B cell (primary cell): ENCODE data around the gene FBLN7.

ENCODE experiments used
- CTCF ChIP-seq: fragments of 200-600 bp; IDR thresholded peaks from one replicate; pipeline ENCODE4 v1.8.0; 2022; ENCODE audit warnings: antibody characterized with exemption, mild to moderate bottlenecking
- EZH2 ChIP-seq: IDR thresholded peaks from 2 replicates; pipeline ENCODE4 v1.6.1; 2012; ENCODE audit warnings: borderline replicate concordance, low read depth, mild to moderate bottlenecking, moderate library complexity, low read length; ENCODE audit not compliant: insufficient read depth, poor library complexity, severe bottlenecking

- TF ChIP-seq CTCF = no peak
- no peak for TF ChIP-seq EZH2
These were observed 57.1 kb downstream of the FBLN7 start for GRCh38 chr2:112195167-112195766.
